Esophagus muscularis mucosa (tissue), 4 donors: ENCODE measurements around the gene CBFA2T2. TPM values are rescaled to one million over a fixed set of nuclear protein-coding genes. Genes with fewer than 3 reads are reported as not detected.

Source experiments
- DNase-seq: peaks from one replicate; pipeline ENCODE4 v3.0.0-alpha.2; 2017; ENCODE audit errors: extremely low spot score
- H3K27ac ChIP-seq, 4 donors: fragments of 200-600 bp; sonication (generic); replicated peaks in 1 of 4; 1 replicate in 3 of 4; 2 replicates in 1 of 4; pipeline ENCODE4 v1.5.1; 2016 to 2019; ENCODE audit warnings: mild to moderate bottlenecking in 1 of 4
- H3K27me3 ChIP-seq, 4 donors: fragments of 200-600 bp; sonication (generic); one replicate each; pipeline versions ENCODE4 v1.5.1 to v1.6.0; 2016 to 2019
- H3K36me3 ChIP-seq, 4 donors: fragments of 200-600 bp; sonication (generic); one replicate each; pipeline ENCODE4 v1.5.1; 2016 to 2019
- H3K4me1 ChIP-seq, 4 donors: fragments of 200-600 bp; sonication (generic); one replicate each; pipeline ENCODE4 v1.5.1; 2016 to 2019
- H3K4me3 ChIP-seq, 4 donors: fragments of 200-600 bp; sonication (generic); 1 replicate in 2 of 4; 2 replicates in 2 of 4; pipeline ENCODE4 v1.5.1; 2016 to 2019; ENCODE audit warnings: mild to moderate bottlenecking in 4 of 4, moderate library complexity in 1 of 4
- H3K9me3 ChIP-seq, 4 donors: fragments of 200-600 bp; sonication (generic); 1 replicate in 3 of 4; 2 replicates in 1 of 4; pipeline ENCODE4 v1.5.1; 2016 to 2019
- CTCF ChIP-seq, 3 experiments: fragments of 200-600 bp in 2 of 3; fragments of 450-650 bp in 1 of 3; sonication (generic) in 2 of 3; IDR thresholded peaks; one replicate each; pipeline ENCODE4 v1.5.1; 2017 to 2019; ENCODE audit warnings: antibody characterized with exemption in 3 of 3, mild to moderate bottlenecking in 2 of 3, moderate library complexity in 1 of 3
- EP300 ChIP-seq: sonication (generic); formaldehyde crosslinking; IDR thresholded peaks from one replicate; pipeline ENCODE4 v1.6.1; 2017; ENCODE audit warnings: antibody characterized with exemption
- POLR2A ChIP-seq: fragments of 450-650 bp; IDR thresholded peaks from one replicate; pipeline ENCODE4 v1.6.1; 2017; ENCODE audit warnings: antibody characterized with exemption, moderate library complexity, mild to moderate bottlenecking, low read depth
- POLR2AphosphoS5 ChIP-seq, 2 donors: sonication (generic); formaldehyde crosslinking; IDR thresholded peaks; one replicate each; pipeline ENCODE4 v1.6.1; 2017; ENCODE audit warnings: antibody characterized with exemption in 2 of 2
- WGBS: methylation state at CpG from one replicate; pipeline ENCODE4 v1.1.5; 2018; 5-methylcytosine and 5-hydroxymethylcytosine counted together
- intact Hi-C: fragments of 100-400 bp; cut with DNase I; formaldehyde crosslinking; loops from one replicate; pipeline ENCODE4 v1.15.1; 2023
- total RNA-seq, 4 donors: library from RNA; depleted of rRNA; stranded (reverse); fragments of >200 nt; gene quantifications; one replicate each; pipeline versions ENCODE4 v1.1.0 to v1.2.1, GENCODE V29; 2016

Gene CBFA2T2
- total RNA-seq, 4 donors from 2014 or later, result 11.3 to 17.7 (median 14.6) TPM

DNA sequence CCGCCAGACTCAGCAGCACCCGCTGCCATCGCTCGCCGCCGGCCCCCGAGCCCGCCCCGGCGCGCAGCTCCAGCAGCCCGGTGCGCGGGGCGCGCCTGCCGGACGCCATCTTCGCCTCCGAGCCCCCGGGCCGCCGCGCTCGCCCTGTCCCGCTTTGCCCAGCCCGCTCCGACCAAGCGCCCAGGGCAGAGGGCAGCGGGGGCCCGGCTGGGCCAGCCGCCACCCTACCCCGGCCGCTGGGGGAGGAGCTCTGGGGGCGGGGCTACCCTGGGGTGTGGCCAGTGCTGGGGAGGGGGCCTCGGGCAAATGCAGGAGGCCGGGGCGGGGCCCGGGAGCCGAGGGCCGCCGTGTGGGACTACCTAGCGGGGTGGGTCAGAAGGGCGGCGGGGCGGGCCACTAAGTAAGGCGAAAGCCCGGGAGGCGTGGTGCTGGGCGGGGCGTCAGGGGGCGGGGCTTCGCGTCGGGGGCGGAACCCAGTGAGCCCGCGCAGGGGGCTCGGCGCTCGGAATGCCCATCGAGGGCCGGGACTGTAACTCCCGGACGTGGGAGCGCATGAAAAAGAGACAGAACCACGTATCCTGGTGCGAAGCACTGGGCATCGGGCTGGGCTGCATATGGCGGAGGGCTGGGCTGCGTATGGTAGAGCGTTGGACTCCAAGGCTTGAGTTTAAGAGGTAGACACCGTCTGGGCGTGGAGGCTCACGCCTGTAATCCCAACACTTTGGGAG lies 46.2 kb upstream of the CBFA2T2 start, which contains the start of gene SNTA1:
Gene SNTA1, minus strand, starts transcription at position 252 of the 728 bp plus-strand sequence. Its CDS starts 143 bp downstream, at position 109.
- 2% methylated on average over 9 of the region's 75 CpGs for WGBS
- Histone ChIP-seq H3K36me3 (no peaks in the 10 kb centered on the region), H3K4me1 (peaks cover 6 to 38% (median 31%) of the 10 kb centered on the region in 4 donors), H3K9me3 (no peaks in the 10 kb centered on the region), H3K4me3 (peak within 1 kb of the TSS; percentile 75 to 93 (median 82)), H3K27ac (peak within 1 kb of the TSS; percentile 86 to 90 (median 88)), H3K27me3 (no peaks in the 10 kb centered on the region)
- intact Hi-C loops, result no loop called here
- TF ChIP-seq EP300 (no peak), CTCF (IDR thresholded peaks at IDR 0.05) (no peak), POLR2A (no peak), POLR2AphosphoS5 (IDR thresholded peaks at IDR 0.05) (peak in 1 of 2 donors; percentile 53)
- DNase-seq, result peak; percentile 97

GRCh38 chr20:33444797-33445560 lies 44.9 kb upstream of the CBFA2T2 start:
- 60% methylated on average over 4 of the region's 4 CpGs for WGBS
- Histone ChIP-seq H3K27me3 (no peaks in the 10 kb centered on the region), H3K27ac (peak overlapping the region; percentile 86 to 90 (median 88)), H3K4me3 (peak overlapping the region; percentile 75 to 93 (median 82)), H3K9me3 (no peaks in the 10 kb centered on the region), H3K4me1 (peaks cover 6 to 38% (median 31%) of the 10 kb centered on the region in 4 donors), H3K36me3 (no peaks in the 10 kb centered on the region)
- TF ChIP-seq CTCF (IDR thresholded peaks at IDR 0.05) (no peak), POLR2AphosphoS5 (IDR thresholded peaks at IDR 0.05) (no peak), EP300 (no peak), POLR2A (no peak)
- no peak for DNase-seq
- intact Hi-C loops, result no loop called here

- H3K4me1 ChIP-seq, result peaks cover 6 to 30% (median 26%) of the 10 kb centered on the region in 4 donors
- DNase-seq, result no peak
- H3K27ac ChIP-seq, result no peak overlapping the region
- WGBS, result 84% methylated on average over 4 of the region's 4 CpGs
- intact Hi-C loops, result no loop called here
- H3K9me3 ChIP-seq, result no peaks in the 10 kb centered on the region
- H3K27me3 ChIP-seq, result no peaks in the 10 kb centered on the region
- TF ChIP-seq POLR2A, result no peak
- no peak for TF ChIP-seq CTCF (IDR thresholded peaks at IDR 0.05)
- no peak for TF ChIP-seq POLR2AphosphoS5 (IDR thresholded peaks at IDR 0.05)
- TF ChIP-seq EP300, result no peak
- H3K4me3 ChIP-seq, result no peak overlapping the region
- H3K36me3 ChIP-seq, result no peaks in the 10 kb centered on the region
Observed at GRCh38 chr20:33445881-33446625, 43.8 kb upstream of the CBFA2T2 start.

GRCh38 chr20:33450867-33451266 lies 39.0 kb upstream of the CBFA2T2 start:
- no peak for DNase-seq
- TF ChIP-seq CTCF (IDR thresholded peaks at IDR 0.05) (no peak), POLR2AphosphoS5 (IDR thresholded peaks at IDR 0.05) (no peak), POLR2A (no peak), EP300 (no peak)
- H3K27ac ChIP-seq, result no peak overlapping the region
- intact Hi-C loops, result no loop called here
- no peaks in the 10 kb centered on the region for H3K36me3 ChIP-seq
- no peaks in the 10 kb centered on the region for H3K27me3 ChIP-seq
- 76% methylated on average over 4 of the region's 4 CpGs for WGBS
- no peak overlapping the region for H3K4me3 ChIP-seq
- H3K9me3 ChIP-seq, result no peaks in the 10 kb centered on the region
- no peaks in the 10 kb centered on the region for H3K4me1 ChIP-seq
